ENCODE data around the gene RAB11B. TPM values are rescaled to one million over a fixed set of nuclear protein-coding genes. Genes with fewer than 3 reads are reported as not detected.

RAB11B gene
- total and polyA plus RNA-seq, 2 of the 13 experiments (the other 11 are each of a cell fraction or from before 2014, with no cell fraction given), result 6.0 to 28.4 TPM

- TF ChIP-seq ARID4A (CRISPR knock-in tag; IDR thresholded peaks at IDR 0.05; ENCODE audit: borderline replicate concordance) (peak; percentile 66; the same call in 1 of the 2 replicates), ZZZ3 (CRISPR knock-in tag; IDR thresholded peaks at IDR 0.05; ENCODE audit: borderline replicate concordance) (no peak), ZNF556 (CRISPR knock-in tag; IDR thresholded peaks at IDR 0.05; ENCODE audit: borderline replicate concordance) (peak; percentile 46; the same call in 1 of the 2 replicates), FOXP4 (CRISPR knock-in tag; IDR thresholded peaks at IDR 0.05) (peak; percentile 98), NFE2L2 (IDR thresholded peaks at IDR 0.05; ENCODE audit: low read length) (no peak), ZMYM2 (CRISPR knock-in tag; IDR thresholded peaks at IDR 0.05) (peak; percentile 97), NR2F6 (IDR thresholded peaks at IDR 0.05) (peak; percentile 96), NR2F6 (CRISPR knock-in tag; IDR thresholded peaks at IDR 0.05) (peak; percentile 97), FUBP1 (CRISPR knock-in tag; IDR thresholded peaks at IDR 0.05; ENCODE audit: borderline replicate concordance) (no peak), TBX3 (IDR thresholded peaks at IDR 0.05; ENCODE audit: borderline replicate concordance) (peak; percentile 88; the same call in 1 of the 2 replicates), ZFP37 (CRISPR knock-in tag; IDR thresholded peaks at IDR 0.05; ENCODE audit: borderline replicate concordance) (0 out of 2 replicates have a peak, but pooled peaks have one; percentile 33), ZFP91 (CRISPR knock-in tag; IDR thresholded peaks at IDR 0.05; ENCODE audit: borderline replicate concordance) (peak; percentile 74), HOXA7 (CRISPR knock-in tag; IDR thresholded peaks at IDR 0.05) (no peak), GMEB1 (CRISPR knock-in tag; IDR thresholded peaks at IDR 0.05; ENCODE audit: borderline replicate concordance) (no peak), ZNF484 (CRISPR knock-in tag; IDR thresholded peaks at IDR 0.05; ENCODE audit: borderline replicate concordance, low read depth) (no peak), RBM39 (IDR thresholded peaks at IDR 0.05; ENCODE audit: low read depth, low read length, poor library complexity, severe bottlenecking) (no peak), AGO2 (optimal IDR thresholded peaks at IDR 0.05; ENCODE audit: low read depth, low read length) (no peak), NBN (conservative IDR thresholded peaks at IDR 0.05) (no peak)
Observed at GRCh38 chr19:8357007-8357521, 33.1 kb upstream of the RAB11B start (continued).
